ENCODE results near the gene ZNF484.
"Not testable (repeated sequence)": the region's sequence is repeated elsewhere in the genome, so short reads cannot be mapped to it uniquely, and the experiment has no call there.

The ZNF484 gene

DNA sequence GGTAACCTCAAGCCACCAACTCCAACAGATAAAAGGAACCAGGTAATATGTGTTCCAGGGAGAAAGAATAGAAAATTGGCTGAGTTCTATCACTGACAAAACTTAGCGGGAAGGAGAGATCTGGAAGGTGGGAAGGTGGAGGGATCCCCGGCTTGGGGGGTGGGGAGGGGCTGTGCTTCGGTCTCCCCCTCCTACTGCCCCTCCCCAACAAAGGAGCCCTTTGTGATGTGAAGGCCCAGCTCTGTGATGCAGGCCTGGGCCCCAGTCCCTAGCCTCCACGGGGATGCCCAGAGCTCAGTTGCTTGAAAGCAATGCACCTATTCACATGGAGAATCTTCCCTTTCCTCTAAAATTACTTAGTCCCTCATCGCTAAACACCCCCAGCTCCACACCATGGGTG, 4.4 kb upstream of the ZNF484 start:
- TF ChIP-seq CTCF (IDR thresholded peaks at IDR 0.05; ENCODE audit: low read depth, low read length), result no peak
- no peak for DNase-seq (ENCODE audit: low read depth, low spot score)
- in situ Hi-C loops (cut with HindIII; ENCODE audit: low sequenced_read_pairs), result no loop called here
- H3K4me3 ChIP-seq (ENCODE audit: low read depth, low read length), result no peak overlapping the region

- no peak overlapping the region for H3K4me3 ChIP-seq (ENCODE audit: low read depth, low read length)
- DNase-seq (ENCODE audit: low read depth, low spot score), result no peak
- in situ Hi-C loops (cut with HindIII; ENCODE audit: low sequenced_read_pairs), result no loop called here
- no peak for TF ChIP-seq CTCF (IDR thresholded peaks at IDR 0.05; ENCODE audit: low read depth, low read length)
These were observed 2.5 kb downstream of the ZNF484 start for GRCh38 chr9:92875373-92875772.

GRCh38 chr9:92870289-92870688, 7.5 kb downstream of the ZNF484 start:
- DNase-seq (ENCODE audit: low read depth, low spot score), result no peak
- no peak overlapping the region for H3K4me3 ChIP-seq (ENCODE audit: low read depth, low read length)
- in situ Hi-C loops (cut with HindIII; ENCODE audit: low sequenced_read_pairs), result no loop called here
- no peak for TF ChIP-seq CTCF (IDR thresholded peaks at IDR 0.05; ENCODE audit: low read depth, low read length)

DNA sequence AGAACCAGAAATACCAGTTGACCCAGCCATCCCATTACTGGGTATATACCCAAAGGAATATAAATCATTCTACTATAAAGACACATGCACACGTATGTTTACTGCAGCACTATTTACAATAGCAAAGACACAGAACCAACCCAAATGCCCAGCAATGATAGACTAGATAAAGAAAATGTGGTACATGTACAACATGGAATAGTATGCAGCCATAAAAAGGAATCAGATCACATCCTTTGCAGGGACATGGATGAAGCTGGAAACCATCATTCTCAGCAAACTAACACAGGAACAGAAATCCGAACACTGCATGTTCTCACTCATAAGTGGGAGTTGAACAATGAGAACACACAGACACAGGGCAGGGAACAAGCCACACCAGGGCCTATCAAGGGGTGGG, 11.2 kb downstream of the ZNF484 start:
- in situ Hi-C loops (cut with HindIII; ENCODE audit: low sequenced_read_pairs), result not testable (repeated sequence)

DNA sequence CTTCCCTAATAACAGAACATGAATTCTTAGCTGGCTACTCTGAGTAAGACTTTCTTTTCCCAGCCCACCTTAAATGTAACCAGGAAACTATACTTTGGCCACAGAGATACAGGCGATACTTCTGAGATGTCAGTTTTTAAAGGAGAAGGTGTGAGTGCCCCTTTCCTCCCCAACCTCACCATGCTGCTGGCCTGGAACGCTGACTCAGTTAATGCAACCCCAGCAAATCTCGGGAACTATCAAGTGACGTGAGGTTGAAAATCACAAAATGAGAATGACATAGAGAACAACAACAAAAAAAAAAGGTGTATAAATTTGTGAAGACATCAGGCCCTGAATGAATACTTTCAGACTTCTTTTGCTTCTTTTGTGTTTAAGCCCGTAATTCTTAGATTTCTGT, 13.7 kb downstream of the ZNF484 start:
- TF ChIP-seq CTCF (IDR thresholded peaks at IDR 0.05; ENCODE audit: low read depth, low read length), result no peak
- no peak overlapping the region for H3K4me3 ChIP-seq (ENCODE audit: low read depth, low read length)
- in situ Hi-C loops (cut with HindIII; ENCODE audit: low sequenced_read_pairs), result no loop called here
- no peak for DNase-seq (ENCODE audit: low read depth, low spot score)

More for the DNA sequence above, 11.2 kb downstream of the ZNF484 start:
- DNase-seq (ENCODE audit: low read depth, low spot score); H3K4me3 ChIP-seq (ENCODE audit: low read depth, low read length): not testable (repeated sequence)

DNA sequence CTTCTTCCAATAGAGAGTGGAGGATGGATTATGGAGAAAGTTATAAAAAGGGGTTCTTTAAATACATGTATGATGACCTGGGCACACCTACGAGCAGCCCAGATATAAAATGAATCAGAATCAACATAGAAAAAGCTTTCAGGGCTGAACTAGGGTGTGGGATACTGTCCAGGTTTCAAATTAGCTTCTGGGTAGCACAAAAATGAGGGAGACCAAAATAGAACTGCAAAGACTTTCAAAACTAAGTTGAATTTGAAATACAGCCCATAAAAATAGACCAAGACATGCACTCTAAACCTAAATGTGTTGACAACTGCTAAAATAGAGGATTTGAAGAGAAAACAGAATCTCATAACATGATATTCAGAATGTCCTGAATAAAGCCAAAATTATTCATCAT, 17.0 kb downstream of the ZNF484 start:
- in situ Hi-C loops (cut with HindIII; ENCODE audit: low sequenced_read_pairs), result no loop called here
- TF ChIP-seq CTCF (IDR thresholded peaks at IDR 0.05; ENCODE audit: low read depth, low read length), result no peak
- no peak overlapping the region for H3K4me3 ChIP-seq (ENCODE audit: low read depth, low read length)
- no peak for DNase-seq (ENCODE audit: low read depth, low spot score)

DNA sequence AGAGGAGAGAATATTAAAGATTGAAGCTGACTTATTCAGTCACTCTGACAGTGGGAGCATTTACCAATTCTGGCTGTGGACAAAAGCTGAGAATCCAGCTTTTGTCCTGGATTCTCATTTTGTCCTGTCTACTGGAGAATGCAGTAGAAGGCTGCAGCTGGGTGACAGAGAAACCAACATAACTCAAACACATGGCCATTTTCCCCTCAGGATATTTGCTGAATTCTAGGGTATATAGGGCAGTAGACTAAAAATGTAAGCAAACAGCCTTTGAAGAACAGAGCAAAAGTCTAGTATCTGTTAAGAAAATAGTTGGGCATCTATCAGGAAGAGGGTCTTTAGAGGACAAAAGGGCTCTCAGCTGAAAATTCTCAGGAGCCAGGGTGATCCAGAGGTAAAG, 20.6 kb downstream of the ZNF484 start:
- in situ Hi-C loops (cut with HindIII; ENCODE audit: low sequenced_read_pairs), result no loop called here
- TF ChIP-seq CTCF (IDR thresholded peaks at IDR 0.05; ENCODE audit: low read depth, low read length), result no peak
- no peak overlapping the region for H3K4me3 ChIP-seq (ENCODE audit: low read depth, low read length)
- no peak for DNase-seq (ENCODE audit: low read depth, low spot score)

Measured in astrocyte of the spinal cord (primary cell).